Forelimb muscle (tissue), 1 donor: ENCODE measurements around the gene FUT6. TPM values are rescaled to one million over a fixed set of nuclear protein-coding genes. Genes with fewer than 3 reads are reported as not detected.

Experiments
- DNase-seq: peaks from one replicate; pipeline ENCODE4 v3.0.0-alpha.2; 2013; ENCODE audit warnings: low read depth
- polyA plus RNA-seq: library from polyadenylated mRNA; unstranded; fragments of 120-200 nt; gene quantifications from one replicate; pipeline ENCODE4 v1.2.1, GENCODE V29; 2013; ENCODE audit not compliant: insufficient read length

Gene FUT6
- polyA plus RNA-seq, 1 donor = not detected

- no peak for DNase-seq
These were observed 34.7 kb downstream of the FUT6 start, which contains the start of gene NRTN for GRCh38 chr19:5804516-5805461. TSS of gene NRTN (plus strand) at chr19:5805067. CDS start at chr19:5824166, 19,099 bp downstream.

DNA sequence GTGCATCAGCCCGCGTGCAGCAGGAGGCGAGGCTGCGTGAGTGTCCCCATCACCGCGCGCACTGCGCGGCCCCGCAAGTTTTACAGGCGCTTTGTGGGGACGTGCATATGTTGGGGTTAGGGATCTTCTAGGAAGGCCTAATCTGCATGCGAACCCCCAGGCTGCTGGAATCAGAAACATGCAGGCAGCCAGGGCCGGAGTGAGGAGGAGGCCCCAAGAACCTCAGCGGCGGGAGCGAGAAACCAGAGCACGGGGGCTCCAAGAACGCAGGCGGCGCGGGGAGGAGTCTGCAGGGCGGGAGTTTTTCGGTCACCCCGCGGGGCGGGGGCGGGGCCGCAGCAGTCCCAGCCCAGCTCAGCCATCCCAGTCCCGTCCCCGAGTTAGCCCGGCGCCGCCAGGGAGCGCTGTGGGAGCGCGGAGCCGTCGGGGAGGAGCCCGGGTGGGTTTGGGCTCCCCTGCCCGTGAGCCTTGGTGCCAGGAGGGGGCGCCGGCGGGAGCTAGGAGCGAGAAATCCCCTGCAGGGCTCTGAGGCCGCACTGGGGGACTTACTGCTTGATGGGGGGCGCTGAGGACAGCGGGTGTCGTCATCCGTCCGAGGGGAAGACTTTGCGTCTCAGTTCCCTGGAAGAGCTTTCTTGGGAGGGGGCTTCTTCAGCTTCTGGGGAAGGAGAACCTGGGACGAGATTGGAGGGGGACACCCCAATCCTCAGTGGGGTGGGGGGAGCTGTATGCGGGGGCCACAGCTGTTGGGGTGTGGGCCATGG lies 35.6 kb downstream of the FUT6 start:
- peak; percentile 50 for DNase-seq

GRCh38 chr19:5803441-5803751 lies 36.1 kb downstream of the FUT6 start:
- DNase-seq = no peak

- no peak for DNase-seq
These were observed 37.5 kb downstream of the FUT6 start for GRCh38 chr19:5801796-5802619.

GRCh38 chr19:5800361-5801270 lies 38.9 kb downstream of the FUT6 start:
- DNase-seq = no peak

- DNase-seq = no peak
These were observed 40.0 kb downstream of the FUT6 start for GRCh38 chr19:5799247-5800241.

DNA sequence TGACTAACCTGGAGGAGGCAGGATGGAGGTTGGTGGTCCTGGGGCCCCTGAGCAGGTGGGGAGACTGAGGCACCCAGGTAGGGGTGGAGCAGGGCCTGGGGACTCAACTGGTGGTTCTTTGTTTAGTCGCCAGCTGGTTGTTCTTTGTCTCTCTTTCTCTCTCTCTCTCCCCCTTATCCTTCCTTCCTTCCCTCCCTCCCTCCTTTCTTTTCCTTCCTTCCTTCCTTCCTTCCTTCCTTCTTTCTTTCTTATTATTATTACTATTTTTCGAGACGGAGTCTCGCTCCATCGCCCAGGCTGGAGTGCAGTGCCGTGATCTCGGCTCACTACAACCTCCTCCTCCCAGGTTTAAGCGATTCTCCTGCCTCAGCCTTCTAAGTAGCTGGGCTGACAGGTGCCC lies 41.3 kb downstream of the FUT6 start:
- DNase-seq = no peak

DNA sequence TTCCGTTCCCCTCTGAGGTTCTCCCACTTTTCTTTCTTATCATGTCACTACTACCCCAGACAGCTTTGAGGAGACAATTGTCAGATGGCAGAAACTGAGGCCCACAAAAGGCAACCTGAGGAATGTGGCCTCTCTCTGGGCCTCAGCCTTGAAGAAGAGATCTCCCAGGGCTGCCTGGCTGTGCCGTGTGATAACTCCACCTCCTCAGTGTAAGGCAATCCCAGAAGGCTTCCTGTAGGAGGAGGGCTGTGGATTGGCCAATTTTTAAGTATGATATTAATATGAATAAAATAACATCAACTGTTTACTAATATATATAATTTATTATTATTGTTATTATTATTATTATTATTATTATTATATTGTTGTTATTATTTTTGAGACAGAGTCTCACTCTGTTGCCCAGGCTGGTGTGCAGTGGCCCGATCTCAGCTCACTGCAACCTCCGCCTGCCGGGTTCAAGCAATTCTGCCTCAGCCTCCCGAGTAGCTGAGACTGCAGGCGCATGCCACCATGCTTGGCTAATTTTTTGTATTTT lies 44.1 kb downstream of the FUT6 start:
- no peak for DNase-seq

DNA sequence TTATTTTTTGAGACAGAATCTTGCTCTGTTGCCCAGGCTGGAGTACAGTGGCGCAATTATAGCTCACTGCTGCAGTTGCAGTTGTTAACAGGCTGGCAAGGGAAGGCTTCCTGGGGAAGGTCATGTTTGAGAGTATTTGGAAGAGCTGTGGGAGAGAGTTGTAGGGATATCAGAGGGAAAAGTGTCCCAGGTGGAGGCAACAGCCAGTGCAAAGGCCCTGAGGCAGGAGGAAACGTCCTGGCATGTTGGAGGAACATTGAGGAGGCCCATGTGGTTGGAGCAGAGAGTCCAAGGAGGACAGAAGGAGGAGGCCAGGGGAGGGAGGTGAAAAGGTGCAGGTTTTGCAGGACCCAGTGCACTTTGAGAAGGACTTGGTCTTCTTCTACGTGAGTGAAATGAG lies 46.3 kb downstream of the FUT6 start:
- no peak for DNase-seq

GRCh38 chr19:5792224-5792623 lies 47.3 kb downstream of the FUT6 start:
- DNase-seq = no peak

GRCh38 chr19:5790559-5791520 lies 48.7 kb downstream of the FUT6 start, which contains the start of gene DUS3L:
TSS of gene DUS3L (minus strand) at chr19:5791163. CDS start at chr19:5791141, 22 bp downstream.
- DNase-seq = peak; percentile 93

DNA sequence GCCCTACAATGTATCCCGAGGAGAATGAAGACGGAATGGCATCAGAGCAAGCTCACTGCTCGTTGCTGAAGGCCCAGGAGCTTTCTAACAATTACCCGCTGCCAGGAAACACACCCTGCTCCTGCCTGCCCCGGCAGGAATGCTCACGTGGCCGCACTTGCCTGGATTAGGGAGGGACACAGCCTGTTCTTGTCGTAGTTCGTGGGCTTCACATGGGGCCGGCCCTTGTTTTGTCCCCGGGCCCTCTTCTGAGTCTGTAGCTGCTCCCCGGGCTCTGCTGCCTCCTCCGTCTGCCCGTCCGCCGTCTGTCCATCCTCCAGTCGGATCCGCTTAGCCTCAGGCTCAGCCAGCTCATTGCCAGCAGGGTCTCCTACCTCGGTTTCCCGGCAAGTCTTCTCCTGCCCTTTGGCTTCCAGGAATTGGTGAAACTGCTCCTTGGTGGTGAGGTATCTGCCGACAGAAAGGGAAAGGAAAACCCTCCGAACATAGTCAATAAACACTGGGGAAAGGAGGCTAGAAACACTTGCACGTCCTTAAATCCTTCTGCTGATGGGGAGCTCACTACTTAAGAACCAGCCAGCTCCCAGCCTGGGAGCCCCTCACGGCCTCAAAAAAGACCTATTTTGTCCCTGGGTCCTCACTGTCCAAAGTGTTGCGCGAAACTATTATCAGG lies 49.5 kb downstream of the FUT6 start:
- no peak for DNase-seq

GRCh38 chr19:5789351-5789761 lies 50.1 kb downstream of the FUT6 start:
- DNase-seq = no peak

GRCh38 chr19:5788422-5788821 lies 51.1 kb downstream of the FUT6 start:
- DNase-seq = no peak

DNA sequence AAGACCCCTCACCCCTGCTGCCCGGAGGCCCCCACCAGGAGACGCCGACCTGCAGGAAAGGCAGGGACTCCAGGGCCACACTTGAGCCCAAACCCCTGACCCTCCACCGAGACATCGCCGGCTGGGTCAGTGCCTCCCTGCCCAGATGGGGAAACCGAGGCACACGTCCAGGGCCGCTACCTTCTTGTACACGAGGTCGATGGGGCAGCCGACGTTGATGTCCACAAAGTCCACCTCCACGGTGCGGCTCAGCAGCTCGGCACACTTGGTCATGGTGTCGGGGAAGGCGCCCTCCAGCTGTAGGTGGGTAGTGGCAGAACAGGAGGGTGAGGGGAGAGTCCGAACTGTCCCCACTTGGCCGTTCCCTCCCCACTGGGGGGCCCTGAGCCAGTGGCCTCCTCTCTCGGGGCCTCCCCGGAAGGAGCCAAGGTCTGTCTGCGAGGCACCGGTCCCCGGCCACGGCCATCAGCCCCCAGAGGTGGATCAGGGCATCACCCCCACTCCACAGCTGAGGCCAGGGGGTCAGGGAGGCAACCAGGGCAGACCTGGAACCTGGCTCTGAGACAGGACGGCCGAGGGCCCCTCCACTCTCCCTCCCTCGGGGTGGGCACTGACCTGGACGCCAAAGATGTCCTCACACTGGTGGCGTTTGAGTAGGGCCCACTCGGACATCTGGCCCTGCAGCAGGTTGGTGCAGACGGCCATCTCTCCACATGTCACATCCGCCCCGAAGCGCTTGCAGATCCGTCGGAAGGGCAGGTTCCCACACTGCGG lies 51.9 kb downstream of the FUT6 start:
- no peak for DNase-seq

- DNase-seq = no peak
These were observed 52.7 kb downstream of the FUT6 start for GRCh38 chr19:5786593-5787408.
